Activated CD4-positive, alpha-beta T cell treated with anti-CD3 and anti-CD28 coated beads, Interleukin-2, amount 50 U/mL, for 24 hours (primary cell): ENCODE data around the gene PKHD1.

Experiments
- DNase-seq, 2 donors: peaks; one replicate each; pipeline ENCODE4 v3.0.0-alpha.2; 2020; ENCODE audit warnings: low read depth in 1 of 2, low spot score in 1 of 2

The PKHD1 gene

DNA sequence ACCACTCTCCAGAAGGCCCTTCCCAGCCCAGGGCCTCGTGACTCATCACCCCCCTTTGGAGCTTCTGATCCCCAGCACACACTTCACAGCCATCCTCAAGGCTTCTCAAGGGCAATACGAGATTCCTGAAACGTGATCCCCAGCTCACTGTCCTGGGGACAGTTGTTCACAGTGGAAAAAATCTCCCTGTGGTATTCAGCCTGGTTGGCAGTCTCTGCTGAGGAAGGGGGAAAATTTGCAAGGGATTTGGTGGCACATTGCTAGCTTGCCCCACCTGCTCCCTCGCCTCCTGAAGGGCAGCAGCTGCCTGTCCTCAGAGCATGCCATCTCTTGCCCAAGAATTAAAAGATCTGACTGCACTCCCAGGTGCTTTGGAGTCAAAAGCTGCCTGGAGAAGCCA lies 20.7 kb upstream of the PKHD1 start:
- DNase-seq = no peak

DNA sequence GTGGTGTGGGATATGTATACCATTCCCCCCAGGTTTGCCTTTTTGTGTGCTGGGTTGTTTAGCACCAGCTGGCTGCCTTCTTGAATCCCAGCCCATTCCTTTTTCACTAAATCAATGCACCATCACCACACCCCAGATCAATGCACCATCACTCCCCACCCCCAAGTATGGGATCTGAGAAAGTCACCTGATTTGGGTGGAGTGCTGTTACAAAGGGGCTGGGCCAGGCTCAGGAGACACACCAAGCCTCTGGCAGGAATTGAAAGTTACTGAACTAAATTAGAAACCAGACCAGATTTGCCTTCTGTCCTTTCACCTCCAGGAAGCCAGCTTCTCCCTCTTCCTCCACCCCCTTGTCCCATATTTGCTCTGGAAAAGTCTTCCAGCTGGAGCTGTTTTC lies 19.6 kb upstream of the PKHD1 start:
- no peak for DNase-seq

DNA sequence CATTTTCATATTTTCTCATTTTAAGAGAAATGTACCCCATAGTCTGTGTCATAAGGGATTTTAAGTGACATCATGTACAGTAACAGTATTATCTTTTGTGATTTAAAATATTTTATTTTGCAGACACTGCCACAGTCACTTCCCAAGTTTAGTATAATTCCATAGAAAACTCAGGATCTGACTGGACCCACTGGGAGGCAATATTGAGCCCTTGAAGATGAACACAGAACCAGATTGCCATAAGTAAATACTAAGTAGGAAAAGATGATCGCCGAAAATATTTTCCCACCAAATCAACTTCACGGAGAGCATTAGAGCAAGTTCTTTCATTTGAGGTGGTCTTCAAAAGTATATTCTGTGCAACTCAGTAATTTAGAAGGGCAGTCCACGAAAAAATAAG lies 17.6 kb upstream of the PKHD1 start:
- DNase-seq = no peak

DNA sequence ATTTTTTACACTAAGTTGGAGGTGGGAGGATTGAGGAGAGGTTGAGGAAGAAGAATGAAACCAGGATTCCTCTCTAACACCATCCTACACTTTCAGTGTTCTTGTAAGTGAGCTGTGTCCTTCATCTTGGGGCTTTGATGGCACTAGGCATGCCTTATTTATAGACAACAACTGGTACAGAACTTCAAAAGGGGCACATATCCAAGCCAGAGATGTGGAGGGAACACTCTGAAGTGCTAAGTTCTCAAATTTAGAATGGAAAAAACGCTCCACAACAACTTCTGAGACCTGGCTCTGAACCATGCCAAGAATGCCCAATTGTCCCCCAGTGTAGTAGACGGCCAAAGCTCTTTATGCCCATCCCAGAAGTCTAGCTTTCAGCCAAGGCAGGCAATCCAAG lies 16.2 kb upstream of the PKHD1 start:
- DNase-seq = no peak

DNA sequence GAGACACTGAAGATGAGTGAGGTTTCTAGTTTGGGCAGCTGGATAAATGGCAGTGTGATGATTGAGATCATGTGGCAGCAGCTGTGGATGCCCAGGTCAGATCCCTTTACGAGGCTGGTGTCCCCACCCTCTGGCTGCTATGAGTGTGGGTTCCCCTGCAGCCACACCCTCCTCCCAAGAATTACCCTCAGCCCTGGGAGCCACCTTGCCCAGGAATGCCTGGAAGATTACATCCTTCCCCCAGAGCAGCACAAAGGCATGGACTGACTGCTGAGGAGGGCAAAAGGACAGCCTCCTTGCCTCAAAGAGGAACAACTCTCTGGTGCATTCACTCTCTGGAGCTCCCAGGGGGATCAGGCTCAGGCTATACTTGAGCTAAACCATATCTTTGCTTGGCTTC lies 15.0 kb upstream of the PKHD1 start:
- no peak for DNase-seq

DNA sequence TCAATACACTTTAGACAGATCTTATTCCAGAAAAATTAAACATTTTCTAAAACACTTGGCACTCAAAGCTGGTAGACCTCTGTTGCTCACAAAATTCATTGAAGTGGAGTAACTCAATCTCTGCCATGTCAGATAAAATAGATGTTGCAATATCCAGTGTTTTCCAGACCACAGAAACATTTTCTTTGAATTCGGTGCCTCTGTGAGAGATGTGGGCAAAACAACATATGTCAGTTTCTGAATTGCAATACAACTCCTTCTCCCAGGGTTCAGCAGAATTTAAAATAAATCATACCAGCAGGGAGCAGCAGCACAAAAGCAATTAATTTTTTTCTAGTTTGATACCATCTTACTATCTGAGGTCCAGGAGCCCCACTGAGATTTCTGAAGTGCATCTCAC lies 11.3 kb upstream of the PKHD1 start:
- DNase-seq = no peak

DNA sequence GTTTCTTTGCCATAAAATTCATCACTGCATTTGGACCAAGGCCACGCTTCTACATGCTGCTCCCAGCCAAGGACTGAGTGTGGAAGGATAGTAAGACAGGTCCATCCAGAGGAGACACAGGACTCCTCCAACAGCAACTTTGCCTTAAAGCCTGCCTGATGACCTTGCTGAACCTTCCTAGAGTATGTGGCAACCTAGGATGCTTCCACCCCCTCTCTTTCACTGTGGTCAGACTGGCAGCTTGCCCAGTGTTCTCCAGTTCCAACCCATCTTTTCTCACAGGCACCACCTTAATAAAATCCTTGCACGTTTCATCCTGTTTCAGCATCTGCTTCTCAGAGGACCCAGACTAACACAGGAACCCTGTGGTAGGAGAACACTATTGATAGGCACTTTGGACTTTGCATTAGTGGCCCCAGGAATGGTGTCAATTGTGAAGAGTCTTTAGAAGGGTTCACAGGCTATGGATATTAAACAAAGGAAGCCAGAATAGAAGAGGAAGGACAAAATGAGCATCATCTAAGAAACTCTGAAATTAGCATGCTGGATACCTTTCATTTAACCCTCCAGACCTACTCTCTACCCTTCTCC lies 2.4 kb upstream of the PKHD1 start:
- DNase-seq = no peak

DNA sequence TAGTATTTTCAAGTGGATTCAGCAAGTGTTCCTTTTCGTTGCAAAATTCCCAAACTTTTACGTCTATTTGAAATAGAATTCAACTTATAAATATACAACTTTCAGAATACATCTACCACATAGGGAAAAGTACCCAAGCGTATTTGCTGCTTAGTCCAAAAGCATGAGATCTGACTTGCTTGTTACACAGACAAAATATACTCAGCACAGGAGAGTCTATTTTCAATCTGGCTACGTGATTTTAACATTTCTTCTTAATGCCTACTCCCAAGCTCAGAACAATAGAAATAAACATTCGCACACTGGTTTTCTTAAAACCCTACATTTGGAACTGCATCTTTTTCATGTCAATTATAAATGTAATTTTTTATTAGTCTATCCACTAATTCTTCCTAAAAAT lies 672 bp downstream of the PKHD1 start:
- no peak for DNase-seq

DNA sequence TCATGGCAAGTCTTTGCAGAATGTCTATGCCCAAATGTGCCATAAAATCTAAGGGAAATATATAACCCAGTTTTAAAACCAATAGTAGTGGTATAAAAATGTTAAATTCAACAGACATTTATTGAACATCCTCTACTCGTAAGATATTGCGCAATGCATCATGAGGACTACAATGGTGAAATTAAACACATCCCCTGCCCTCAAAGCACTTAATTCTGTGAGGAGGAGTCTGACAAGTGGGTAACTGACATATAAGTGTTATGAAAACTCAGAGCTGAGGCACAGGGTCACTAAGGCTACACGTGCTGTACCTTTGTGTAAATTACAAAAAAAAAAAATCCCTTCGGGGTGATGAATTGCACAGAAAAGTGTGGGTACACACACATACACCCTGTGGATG lies 6.2 kb downstream of the PKHD1 start:
- no peak for DNase-seq

DNA sequence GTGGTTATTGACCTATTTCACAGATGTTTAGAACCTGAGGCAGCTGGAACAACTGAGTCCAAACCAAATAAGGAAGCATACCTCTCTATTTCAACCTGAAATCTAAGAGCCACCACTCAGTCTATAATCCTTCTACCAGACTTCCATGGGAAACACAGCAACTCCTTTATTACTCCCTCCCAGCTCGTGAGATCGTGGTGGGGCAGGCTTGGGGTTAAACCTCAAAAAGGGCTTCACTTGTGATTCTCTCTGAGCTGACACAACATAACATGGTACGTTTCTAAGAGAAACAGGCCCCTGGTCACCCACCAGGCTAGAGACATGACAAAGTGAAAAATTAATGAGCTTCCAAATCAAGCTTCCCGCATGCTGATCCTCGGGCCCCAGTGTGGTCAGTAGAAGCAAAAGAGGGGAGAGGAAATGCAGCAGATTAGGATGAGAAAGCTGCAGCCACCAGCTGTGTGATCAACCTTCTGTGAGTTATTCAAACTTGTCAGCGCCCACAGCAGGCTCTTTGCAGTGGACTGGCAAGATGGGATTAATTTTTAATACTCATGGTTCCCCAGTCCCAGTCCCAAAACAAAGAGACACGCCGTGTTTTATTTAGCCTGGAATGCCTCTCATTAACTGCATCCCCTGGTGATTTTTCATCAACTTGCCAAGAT lies 9.3 kb downstream of the PKHD1 start:
- no peak for DNase-seq

DNA sequence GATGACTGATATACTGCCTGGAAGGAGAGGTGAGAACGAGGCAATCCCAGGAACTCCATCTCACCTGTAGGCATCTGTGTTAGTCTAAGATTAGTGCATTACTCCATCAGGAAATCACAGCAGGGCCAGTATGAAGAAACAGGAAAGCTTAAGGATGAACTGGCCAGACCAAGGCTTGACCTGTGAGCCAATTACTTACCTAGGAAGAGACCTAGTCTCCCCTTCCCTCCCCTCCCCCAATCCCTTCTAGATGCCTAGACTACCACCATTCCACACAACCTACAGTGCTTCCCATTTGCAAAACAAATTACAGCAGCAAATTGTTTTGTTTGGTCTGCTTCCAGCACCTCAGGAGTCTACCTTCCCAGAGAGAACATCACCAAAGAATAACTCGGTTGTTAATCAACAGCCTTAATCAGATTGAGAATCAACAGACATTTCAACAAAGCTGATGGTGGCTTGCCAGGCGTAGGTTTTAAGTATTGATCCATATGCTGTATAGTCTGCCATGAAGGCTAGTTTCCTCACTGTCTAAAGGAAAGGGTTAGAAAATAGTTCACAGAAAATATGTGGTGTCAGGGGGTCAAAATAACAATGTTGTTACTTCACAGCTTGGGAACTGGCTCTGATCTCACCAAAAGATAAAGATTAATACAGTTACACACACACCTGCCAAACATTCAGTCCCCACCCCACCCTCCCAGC lies 10.1 kb downstream of the PKHD1 start:
- no peak for DNase-seq

DNA sequence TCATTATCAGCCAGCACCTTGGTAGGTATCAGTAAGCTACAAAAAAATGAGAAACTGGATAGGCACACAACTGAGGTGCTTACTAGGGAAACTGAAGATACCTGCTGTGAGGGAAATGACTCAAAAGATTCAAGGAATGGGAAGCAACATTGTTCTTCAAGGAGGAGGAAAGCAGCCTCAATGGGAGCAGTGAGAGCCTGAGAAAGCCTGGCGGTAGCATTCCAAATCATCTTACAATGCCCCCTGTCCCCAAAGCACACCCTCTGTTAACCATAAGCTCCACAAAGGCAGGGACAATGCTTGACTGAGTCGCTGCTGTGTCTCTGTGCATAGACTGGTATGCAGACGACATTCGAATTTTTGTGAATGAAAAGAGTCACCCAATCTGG lies 10.6 kb downstream of the PKHD1 start:
- no peak for DNase-seq

DNA sequence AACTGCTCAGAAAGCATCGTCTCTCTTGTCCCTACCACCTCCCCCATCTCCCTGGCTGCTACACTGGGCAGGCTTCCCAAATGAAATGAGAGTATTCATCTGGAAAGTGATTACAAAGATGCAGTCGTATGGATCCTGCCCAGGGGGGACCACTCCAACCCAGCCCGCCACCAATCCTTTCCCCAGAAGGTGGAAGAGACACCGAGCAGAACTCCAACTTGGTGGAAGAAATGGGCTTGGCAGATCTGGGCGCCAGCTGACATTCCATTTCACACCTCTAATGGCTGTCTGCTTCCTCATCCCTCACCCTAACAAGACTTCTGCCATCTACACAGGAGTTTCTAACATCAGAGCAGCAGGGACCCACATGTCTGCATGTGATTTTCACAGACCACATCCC lies 12.7 kb downstream of the PKHD1 start:
- DNase-seq = no peak

DNA sequence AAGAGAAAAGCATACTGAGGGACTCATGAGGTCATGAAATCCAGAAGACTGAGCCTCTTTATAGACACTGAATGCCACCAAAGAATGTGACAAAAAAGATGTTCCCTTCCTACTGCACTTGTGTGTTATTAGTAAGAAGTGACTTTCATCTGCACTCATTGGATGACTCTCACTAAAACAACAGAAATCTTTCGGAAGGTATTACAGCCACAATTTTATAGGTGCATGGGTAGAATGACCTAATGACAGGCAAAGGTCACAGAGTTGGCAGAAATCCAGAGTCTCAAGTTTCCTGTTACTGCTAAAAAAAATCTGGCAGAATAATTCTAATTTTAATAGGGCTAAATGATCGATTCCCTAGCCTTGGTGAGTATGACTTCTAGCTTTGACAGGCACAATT lies 13.3 kb downstream of the PKHD1 start:
- DNase-seq = no peak

DNA sequence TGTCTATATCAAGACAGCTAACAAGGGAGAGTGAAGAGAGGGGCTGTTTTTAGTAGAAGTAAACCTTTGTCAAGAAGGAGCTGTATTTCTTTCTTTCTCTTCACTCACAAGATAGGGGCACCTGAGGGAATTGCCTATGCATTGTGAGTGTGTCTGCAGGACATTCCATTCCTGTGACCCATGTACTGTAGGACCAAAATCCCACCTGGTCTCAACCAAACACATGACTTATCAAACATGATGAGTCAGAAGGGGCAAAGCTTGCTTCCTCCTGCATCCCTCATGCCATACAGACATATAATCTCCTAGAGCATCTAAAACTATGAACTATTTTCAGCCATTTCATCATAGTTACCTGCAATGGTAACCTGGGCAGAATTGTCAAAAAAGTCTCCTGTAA lies 21.8 kb downstream of the PKHD1 start:
- no peak for DNase-seq

DNA sequence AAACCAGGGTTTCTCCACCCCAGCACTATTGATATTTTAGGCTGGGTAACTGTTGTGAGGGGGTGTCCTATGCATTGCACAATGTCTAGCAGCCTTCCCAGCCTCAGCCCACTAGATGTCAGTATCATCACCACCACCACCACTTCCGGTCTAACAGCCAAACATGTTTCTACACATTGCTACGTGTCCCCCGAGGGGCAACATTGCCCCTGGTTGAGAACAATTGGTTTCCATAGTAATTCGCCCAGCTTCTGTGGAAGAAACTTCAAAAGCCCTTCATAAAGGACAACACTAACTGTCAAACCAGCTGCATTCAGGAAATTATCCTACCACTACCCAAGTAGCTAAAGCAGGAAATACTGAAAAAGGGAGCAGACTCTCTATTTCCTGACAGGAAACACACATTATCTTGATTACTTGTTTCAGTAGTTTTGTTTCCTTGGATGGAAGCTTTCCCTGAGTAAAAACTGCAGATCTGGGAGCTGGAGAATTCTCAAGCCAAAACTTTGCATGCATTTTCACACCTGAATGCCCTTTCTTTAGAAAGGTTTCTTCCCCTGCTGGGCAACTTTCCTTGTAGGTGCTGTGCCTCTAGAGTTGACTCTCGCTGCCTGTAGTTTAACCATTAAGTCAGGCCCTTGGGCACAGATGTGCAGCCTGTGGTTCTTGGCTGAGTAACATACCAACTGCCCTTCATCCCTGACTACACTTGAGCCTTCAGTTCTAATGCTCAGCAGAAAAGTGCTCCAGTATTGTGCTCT lies 23.6 kb downstream of the PKHD1 start:
- peak; percentile 19 to 61 for DNase-seq

DNA sequence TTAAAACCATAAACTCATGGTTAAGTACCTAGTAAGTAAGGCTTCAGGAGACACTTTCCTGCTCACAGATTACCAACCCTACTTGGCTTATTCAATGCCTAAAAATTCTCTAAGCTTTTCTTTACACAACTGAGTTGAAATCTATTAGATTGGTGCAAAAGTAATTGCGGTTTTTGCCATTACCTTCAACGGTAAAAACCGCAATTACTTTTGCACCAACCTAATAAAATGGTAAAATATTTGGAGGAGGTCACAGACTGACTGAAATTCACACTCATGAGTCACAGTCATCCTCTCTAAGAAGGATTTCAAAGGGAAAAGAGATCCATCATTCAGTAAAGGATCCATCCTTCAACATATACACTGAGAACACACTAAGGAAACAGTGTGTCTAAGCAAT lies 25.9 kb downstream of the PKHD1 start:
- no peak for DNase-seq

DNA sequence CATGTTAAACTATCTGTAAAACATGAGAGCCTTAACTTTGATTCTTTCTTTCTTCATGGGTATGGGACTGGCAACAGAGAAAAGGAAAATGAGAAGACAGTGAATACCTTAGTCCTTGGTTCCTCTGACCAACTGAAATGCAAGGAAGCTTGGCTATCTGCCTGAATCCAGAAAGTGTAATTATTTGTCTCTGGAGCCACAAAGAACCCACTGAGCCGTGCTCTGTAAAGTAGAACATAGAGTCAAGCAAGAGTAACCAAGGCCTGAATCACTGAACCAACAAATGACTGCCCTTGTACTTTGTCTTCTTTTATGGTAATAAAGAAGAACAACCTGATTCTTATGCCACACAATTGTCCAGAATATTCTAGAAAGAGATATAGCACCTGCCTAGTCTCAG lies 27.6 kb downstream of the PKHD1 start:
- DNase-seq = no peak

DNA sequence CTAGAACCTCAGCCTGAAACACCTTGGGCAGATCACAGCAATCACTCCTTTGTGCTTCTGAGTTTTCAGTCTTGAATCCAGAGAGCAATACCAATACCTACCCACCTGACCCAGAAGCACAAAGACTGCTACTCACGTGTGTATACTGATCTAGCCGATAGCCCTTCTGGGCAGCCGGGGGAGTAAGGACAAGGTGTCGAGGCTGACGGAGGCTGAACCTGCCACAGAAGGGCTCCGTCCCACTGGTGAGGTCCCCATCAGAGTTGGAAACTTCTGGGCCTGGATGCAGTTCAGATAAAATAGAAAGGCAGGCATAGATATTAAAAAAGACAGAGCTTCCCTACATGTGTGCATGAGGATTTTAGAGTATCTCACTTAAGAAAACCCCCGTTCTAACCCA lies 32.0 kb downstream of the PKHD1 start:
- DNase-seq = no peak

DNA sequence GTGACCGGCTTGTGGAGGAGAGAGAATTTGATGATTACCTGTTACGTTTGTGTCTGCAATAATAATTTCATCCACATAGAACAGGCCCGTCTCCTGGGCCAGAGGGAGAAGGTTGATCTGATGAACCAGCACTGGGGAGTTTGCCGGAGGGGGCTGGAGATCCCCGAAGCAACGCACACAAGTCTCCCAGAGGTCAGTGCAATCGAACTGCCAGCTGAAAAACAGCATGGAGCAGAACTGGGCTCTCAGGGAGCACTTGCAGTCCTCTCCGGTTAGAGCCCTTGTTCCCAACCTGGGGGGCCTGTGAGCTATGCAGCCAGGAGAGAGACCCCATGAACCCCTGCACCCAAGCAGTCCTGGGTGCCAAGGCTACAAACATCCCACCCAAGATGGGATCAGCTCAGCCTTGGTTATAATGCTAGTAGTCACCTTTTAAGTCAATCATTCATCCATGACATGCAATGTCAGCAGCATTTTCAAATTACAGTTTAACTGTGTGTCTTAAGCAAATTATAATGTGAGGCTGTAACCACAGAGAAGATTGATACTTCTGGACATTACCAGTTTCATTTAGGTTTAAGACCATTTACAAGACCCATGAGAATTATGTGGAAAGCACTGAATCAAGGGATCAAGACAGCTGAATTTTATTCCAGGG lies 34.2 kb downstream of the PKHD1 start:
- DNase-seq = no peak

DNA sequence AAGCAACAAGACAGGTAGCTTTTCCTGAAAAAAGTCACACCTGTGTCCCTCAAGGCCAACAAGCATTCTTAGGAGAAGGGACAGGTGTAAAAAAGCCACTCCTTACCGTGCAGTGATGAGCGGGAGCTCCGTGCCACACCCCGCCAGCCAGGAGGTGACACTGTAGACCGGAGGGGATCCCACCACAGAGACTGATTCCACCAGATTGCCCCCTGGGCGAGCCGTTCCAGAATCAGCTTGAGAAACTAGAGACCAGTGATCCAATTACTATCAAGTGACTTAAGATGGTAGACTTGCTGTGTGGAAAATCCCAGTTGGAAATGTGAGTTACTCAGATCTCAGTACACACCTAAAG lies 37.4 kb downstream of the PKHD1 start:
- DNase-seq = no peak
